Neural crest cell (in vitro differentiated cells): ENCODE results near the gene COG2. TPM values are rescaled to one million over a fixed set of nuclear protein-coding genes. Genes with fewer than 3 reads are reported as not detected.

Experiments
- DNase-seq: peaks from one replicate; pipeline ENCODE4 v3.0.0; 2021; ENCODE audit warnings: low read depth, mixed read lengths, low spot score
- H3K27ac Mint-ChIP-seq: one replicate; pipeline ENCODE4 v1.8.0; 2021; ENCODE audit warnings: mild to moderate bottlenecking, mixed read lengths; ENCODE audit not compliant: unreplicated experiment
- H3K27me3 Mint-ChIP-seq: 2 replicates; pipeline ENCODE4 v1.8.0; 2021; ENCODE audit warnings: low read depth, mild to moderate bottlenecking, mixed read lengths
- H3K36me3 Mint-ChIP-seq: 2 replicates; pipeline ENCODE4 v1.8.0; 2021; ENCODE audit warnings: low read depth, mild to moderate bottlenecking, mixed read lengths
- H3K4me1 Mint-ChIP-seq: 2 replicates; pipeline ENCODE4 v1.8.0; 2021; ENCODE audit warnings: mixed read lengths
- H3K4me3 Mint-ChIP-seq: one replicate; pipeline ENCODE4 v1.8.0; 2021; ENCODE audit warnings: mild to moderate bottlenecking, mixed read lengths
- H3K9me3 Mint-ChIP-seq: 2 replicates; pipeline ENCODE4 v1.8.0; 2021; ENCODE audit warnings: mixed read lengths
- total RNA-seq: library from RNA; stranded (reverse); gene quantifications from 2 replicates; pipeline ENCODE4 v1.2.1, GENCODE V29; 2021
- TF ChIP-seq, protein P1 (sequence below): fragments of 200-600 bp; sonication (generic); conservative IDR thresholded peaks from 2 replicates; pipeline ENCODE4 v1.5.0; 2021; ENCODE audit warnings: antibody characterized with exemption, mild to moderate bottlenecking

Gene COG2
- total RNA-seq, 1 donor from 2014 or later = 38.2 TPM

DNA sequence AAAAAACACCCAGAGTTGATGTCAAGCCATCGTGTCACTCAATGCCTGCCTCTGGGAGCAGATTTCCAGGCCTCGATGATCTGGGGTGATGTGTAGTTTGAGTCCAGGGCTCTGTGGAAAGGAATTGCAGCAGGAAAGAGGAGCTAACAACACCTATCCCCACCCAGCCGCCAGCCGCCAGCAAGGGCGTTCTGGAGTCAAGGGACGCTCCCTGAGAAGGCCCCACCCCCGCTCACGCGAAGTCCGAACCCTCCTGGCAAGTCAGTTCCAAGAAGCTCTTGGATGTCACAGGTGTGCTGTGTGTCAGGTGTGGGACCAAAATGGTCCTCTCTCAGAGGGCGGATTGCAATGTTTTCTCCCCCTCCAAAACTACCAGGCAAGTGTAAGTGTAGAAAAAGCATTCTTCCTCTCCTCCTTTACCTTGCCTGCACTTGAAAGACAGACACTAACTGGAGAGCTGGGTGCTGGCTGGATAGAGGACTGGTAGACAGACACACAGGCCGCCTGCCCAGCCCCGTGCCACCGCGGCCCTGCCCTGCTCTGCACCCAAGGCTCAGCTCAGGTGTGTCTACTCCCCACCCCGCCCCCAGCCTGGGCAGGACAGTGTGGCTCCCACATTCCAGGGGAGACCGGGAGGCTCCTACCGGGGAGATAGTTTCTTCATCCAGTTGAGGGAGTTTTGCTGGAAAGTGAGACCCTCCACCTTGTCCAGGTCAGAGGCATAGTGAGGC is 63.2 kb downstream of the COG2 start:
- Mint-ChIP-seq H3K4me1 (peaks cover 13% of the 10 kb centered on the region), H3K27me3 (no peaks in the 10 kb centered on the region)
- TF ChIP-seq, protein P1, sequence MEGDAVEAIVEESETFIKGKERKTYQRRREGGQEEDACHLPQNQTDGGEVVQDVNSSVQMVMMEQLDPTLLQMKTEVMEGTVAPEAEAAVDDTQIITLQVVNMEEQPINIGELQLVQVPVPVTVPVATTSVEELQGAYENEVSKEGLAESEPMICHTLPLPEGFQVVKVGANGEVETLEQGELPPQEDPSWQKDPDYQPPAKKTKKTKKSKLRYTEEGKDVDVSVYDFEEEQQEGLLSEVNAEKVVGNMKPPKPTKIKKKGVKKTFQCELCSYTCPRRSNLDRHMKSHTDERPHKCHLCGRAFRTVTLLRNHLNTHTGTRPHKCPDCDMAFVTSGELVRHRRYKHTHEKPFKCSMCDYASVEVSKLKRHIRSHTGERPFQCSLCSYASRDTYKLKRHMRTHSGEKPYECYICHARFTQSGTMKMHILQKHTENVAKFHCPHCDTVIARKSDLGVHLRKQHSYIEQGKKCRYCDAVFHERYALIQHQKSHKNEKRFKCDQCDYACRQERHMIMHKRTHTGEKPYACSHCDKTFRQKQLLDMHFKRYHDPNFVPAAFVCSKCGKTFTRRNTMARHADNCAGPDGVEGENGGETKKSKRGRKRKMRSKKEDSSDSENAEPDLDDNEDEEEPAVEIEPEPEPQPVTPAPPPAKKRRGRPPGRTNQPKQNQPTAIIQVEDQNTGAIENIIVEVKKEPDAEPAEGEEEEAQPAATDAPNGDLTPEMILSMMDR = no peak

DNA sequence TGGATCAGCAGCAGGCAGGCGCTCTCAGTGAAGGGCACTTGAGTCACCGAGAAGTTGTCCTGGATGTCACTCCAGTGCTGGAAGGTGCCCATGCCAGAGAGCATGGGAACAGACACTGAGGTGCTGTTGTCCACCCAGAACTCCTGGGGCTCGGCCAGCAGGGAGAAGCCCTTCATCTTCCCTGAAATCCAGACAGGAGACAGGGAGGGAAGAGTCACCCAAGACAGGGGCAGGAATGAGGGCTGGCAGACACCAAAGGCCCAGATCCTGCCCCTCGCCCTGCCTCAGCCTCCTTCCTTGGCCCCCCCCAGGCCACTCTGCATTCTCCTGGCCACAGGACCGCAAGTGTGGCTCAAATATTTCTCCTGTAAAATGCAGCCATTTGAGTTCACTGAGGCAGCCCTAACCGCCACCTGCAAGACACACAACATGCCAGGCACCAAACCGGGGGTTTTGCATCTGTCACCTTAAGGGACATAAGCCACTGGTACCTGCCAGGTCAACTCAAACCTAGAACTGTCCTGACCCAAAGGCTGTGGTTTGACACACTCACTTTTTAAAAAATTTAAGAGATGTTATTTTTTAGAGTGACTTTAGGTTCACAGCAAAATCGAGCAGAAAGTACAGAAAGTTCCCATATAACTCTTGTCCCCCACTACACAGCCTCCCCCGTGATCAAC is 63.9 kb downstream of the COG2 start:
- TF ChIP-seq, protein P1 = no peak
- DNase-seq = no peak
- Mint-ChIP-seq H3K36me3 (no peaks in the 10 kb centered on the region), H3K4me3 (no peak overlapping the region), H3K4me1 (peaks cover 13% of the 10 kb centered on the region), H3K27me3 (no peaks in the 10 kb centered on the region), H3K9me3 (no peaks in the 10 kb centered on the region), H3K27ac (no peak overlapping the region)

More for the DNA sequence above, 63.2 kb downstream of the COG2 start:
- Mint-ChIP-seq H3K27ac (no peak overlapping the region), H3K36me3 (no peaks in the 10 kb centered on the region), H3K9me3 (no peaks in the 10 kb centered on the region), H3K4me3 (no peak overlapping the region)
- no peak for DNase-seq

DNA sequence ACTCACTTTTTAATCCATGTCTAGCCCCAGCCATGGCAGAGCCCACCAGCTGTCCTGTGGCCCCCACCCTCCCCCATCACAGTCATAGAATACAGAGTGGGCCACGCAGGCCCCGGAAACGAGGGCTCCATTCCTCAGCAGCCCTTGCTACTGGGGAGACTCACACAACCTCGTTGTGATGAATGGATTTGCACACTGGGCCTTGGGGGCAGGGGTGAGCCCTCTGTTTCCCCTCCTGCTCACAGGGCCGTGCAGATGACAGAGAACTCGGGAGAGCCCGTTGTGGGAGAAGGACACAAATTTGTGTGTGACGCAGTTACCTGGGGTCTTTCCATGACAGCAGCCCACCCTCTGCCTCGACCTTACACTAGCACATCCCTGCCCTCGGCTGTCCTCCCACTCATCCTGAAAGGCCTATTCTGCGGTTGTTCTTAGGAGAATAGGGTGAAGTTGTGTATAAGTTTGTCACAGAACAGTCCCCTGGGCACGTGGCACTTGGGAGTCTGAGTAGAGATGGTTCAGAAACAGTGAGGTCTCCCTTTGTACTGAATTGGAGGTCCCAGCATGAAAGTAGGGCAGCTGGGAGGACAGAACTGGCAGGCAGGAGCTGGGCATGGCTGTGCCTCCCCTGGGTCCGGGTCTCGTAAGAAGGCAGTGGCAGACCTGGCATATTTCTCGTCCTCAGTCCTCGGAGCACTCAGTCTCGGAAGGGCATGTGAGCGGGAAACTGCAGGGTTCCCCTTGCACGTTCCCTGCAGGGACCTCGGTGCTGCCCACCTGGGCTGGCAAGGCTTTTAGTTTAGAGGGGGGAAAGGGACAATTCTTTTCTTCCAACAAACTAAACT is 64.8 kb downstream of the COG2 start:
- Mint-ChIP-seq H3K27ac (peak overlapping the region; percentile 19), H3K9me3 (no peaks in the 10 kb centered on the region), H3K4me1 (peaks cover 13% of the 10 kb centered on the region), H3K36me3 (no peaks in the 10 kb centered on the region), H3K4me3 (no peak overlapping the region), H3K27me3 (no peaks in the 10 kb centered on the region)
- TF ChIP-seq, protein P1 = no peak
- no peak for DNase-seq

DNA sequence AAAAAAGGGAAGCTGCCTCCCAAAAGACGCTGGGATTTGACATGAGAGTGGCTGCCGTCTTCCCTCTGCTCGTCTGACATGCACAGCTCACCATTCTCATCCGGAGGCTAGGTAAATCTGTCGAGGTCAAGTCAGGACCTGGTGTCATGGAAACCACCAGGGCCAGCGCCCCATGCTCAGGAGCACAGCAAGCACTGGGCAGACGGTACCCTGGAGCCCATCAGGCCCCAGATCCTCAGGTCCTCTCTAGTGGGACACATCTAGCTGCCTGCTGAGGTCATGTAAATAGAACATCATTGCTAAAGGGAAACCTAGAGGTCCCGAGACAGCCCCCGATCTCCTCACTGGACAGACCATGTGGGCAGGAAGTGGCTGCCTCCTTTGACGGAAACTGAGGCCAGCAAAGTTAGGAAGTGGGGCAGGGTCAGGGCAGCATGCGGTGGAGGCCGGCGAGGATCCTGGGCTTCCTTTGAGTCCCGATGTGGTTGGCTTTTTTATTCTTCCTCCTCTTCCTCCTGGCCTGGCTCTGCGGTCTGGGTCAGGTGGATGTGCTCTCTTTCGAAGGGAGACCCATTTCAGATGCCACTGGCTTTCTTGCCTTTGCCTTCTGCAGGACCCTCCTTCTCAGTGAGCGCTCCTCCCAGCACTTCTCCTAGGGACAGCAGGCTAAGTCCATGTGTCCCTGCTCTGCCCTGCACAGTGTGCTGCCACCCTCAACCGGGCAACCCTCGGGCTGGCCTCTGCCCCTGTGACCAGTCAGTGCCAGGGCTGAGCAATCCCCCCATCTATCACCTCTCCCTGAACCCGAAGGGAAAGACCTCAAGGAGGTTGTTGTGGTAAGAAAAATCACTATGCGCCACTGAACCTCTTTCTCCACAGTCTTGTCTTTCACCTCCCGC is 65.7 kb downstream of the COG2 start:
- no peaks in the 10 kb centered on the region for H3K36me3 Mint-ChIP-seq
- H3K27ac Mint-ChIP-seq = no peak overlapping the region
- H3K9me3 Mint-ChIP-seq = no peaks in the 10 kb centered on the region

More for the DNA sequence above, 65.7 kb downstream of the COG2 start:
- TF ChIP-seq, protein P1 = no peak
- H3K27me3 Mint-ChIP-seq = no peaks in the 10 kb centered on the region
- H3K4me3 Mint-ChIP-seq = no peak overlapping the region
- H3K4me1 Mint-ChIP-seq = peaks cover 4% of the 10 kb centered on the region
- DNase-seq = no peak
